NOMO-1 treated with DMSO at 0.1 percent for 48 hours (cell line): ENCODE data around the gene SH2B3.
A peak's percentile ranks its signal among the peaks of the same experiment; 100 is the strongest.
"Not testable (repeated sequence)": the region's sequence is repeated elsewhere in the genome, so short reads cannot be mapped to it uniquely, and the experiment has no call there.

Source experiments
- DNase-seq: peaks from one replicate; lab custom pipeline; 2025; ENCODE audit not compliant: unreplicated experiment; lab: John Stamatoyannopoulos, UW

Gene SH2B3

GRCh38 chr12:111405859-111406473 lies at the start of gene SH2B3:
SH2B3 (plus strand) TSS chr12:111405923; CDS start chr12:111418146, 12,223 bp downstream.
- no peak for DNase-seq

GRCh38 chr12:111359231-111359913 lies 46.4 kb upstream of the SH2B3 start:
- DNase-seq = peak; percentile 47

GRCh38 chr12:111359914-111360276 lies 45.8 kb upstream of the SH2B3 start:
- no peak for DNase-seq

GRCh38 chr12:111360325-111360930 lies 45.3 kb upstream of the SH2B3 start:
- DNase-seq = no peak

- DNase-seq = no peak
Observed at GRCh38 chr12:111361073-111361716, 44.5 kb upstream of the SH2B3 start.

GRCh38 chr12:111361717-111362576 lies 43.8 kb upstream of the SH2B3 start:
- no peak for DNase-seq

GRCh38 chr12:111362687-111363475 lies 42.8 kb upstream of the SH2B3 start:
- DNase-seq = no peak

GRCh38 chr12:111363578-111363977 lies 42.1 kb upstream of the SH2B3 start:
- no peak for DNase-seq

GRCh38 chr12:111366075-111366474 lies 39.6 kb upstream of the SH2B3 start:
- DNase-seq = no peak

GRCh38 chr12:111366583-111366982 lies 39.1 kb upstream of the SH2B3 start:
- DNase-seq = no peak

GRCh38 chr12:111367661-111368221 lies 38.0 kb upstream of the SH2B3 start:
- DNase-seq = no peak

GRCh38 chr12:111368291-111368787 lies 37.4 kb upstream of the SH2B3 start:
- DNase-seq = no peak

GRCh38 chr12:111368788-111369495 lies 36.8 kb upstream of the SH2B3 start, which contains the start of gene PHETA1:
PHETA1 (minus strand) TSS chr12:111369095; CDS start chr12:111363427, 5,668 bp downstream.
- peak; percentile 86 for DNase-seq

GRCh38 chr12:111369496-111370220 lies 36.1 kb upstream of the SH2B3 start:
- DNase-seq = peak; percentile 8

GRCh38 chr12:111373231-111373630 lies 32.5 kb upstream of the SH2B3 start:
- not testable (repeated sequence) for DNase-seq

GRCh38 chr12:111377440-111377839 lies 28.3 kb upstream of the SH2B3 start:
- no peak for DNase-seq

GRCh38 chr12:111379942-111380554 lies 25.7 kb upstream of the SH2B3 start:
- DNase-seq = no peak

- DNase-seq = no peak
Observed at GRCh38 chr12:111384596-111384995, 21.1 kb upstream of the SH2B3 start.
